Tibial nerve (tissue), 4 donors: ENCODE data around the gene TBL1X.

Experiments used
- CTCF ChIP-seq, 5 experiments: fragments of 200-600 bp in 3 of 5; fragments of 450-650 bp in 2 of 5; sonication (generic) in 3 of 5; IDR thresholded peaks; one replicate each; pipeline ENCODE4 v1.5.1; 2016 to 2019; ENCODE audit warnings: antibody characterized with exemption in 5 of 5, mild to moderate bottlenecking in 3 of 5, moderate library complexity in 2 of 5
- EP300 ChIP-seq, 2 donors: sonication (generic); formaldehyde crosslinking; IDR thresholded peaks; one replicate each; pipeline ENCODE4 v1.6.1; 2017; ENCODE audit warnings: antibody characterized with exemption in 2 of 2, mild to moderate bottlenecking in 1 of 2
- POLR2A ChIP-seq, 2 donors: fragments of 450-650 bp; IDR thresholded peaks; one replicate each; pipeline ENCODE4 v1.6.1; 2017; ENCODE audit warnings: antibody characterized with exemption in 2 of 2, mild to moderate bottlenecking in 2 of 2, moderate library complexity in 2 of 2

- TF ChIP-seq CTCF (IDR thresholded peaks at IDR 0.05): no peak
- TF ChIP-seq POLR2A (IDR thresholded peaks at IDR 0.05): no peak
- TF ChIP-seq EP300 (IDR thresholded peaks at IDR 0.05): no peak
Observed at GRCh38 chrX:9770319-9770718, 305.5 kb downstream of the TBL1X start.
